ENCODE results near the gene SBDS.
"Not testable (repeated sequence)": the region's sequence is repeated elsewhere in the genome, so short reads cannot be mapped to it uniquely, and the experiment has no call there.

Gene SBDS

GRCh38 chr7:66974986-66975590 lies 20.3 kb downstream of the SBDS start:
- Histone ChIP-seq H3K9me3 (ENCODE audit: insufficient read depth, low read length) (0 out of 2 replicates have a peak, but pooled peaks cover 4% of the 10 kb centered on the region), H3K4me3 (ENCODE audit: low read length) (no peak overlapping the region), H3K4me1 (ENCODE audit: low read length) (no peaks in the 10 kb centered on the region), H3K27ac (ENCODE audit: low read length) (no peak overlapping the region), H3K27me3 (ENCODE audit: low read depth, low read length) (no peaks in the 10 kb centered on the region), H3K36me3 (replicated peaks; ENCODE audit: low read depth, low read length) (no peaks in the 10 kb centered on the region), H4K20me1 (ENCODE audit: insufficient read depth, low read length) (no peaks in the 10 kb centered on the region), H3K9ac (ENCODE audit: low read length) (no peak overlapping the region), H2AFZ (ENCODE audit: low read depth, low read length) (no peak overlapping the region), H3K4me2 (ENCODE audit: low read length) (no peak overlapping the region), H3K79me2 (ENCODE audit: low read length) (no peaks in the 10 kb centered on the region)
- TF ChIP-seq EZH2phosphoT487 (IDR thresholded peaks at IDR 0.05; ENCODE audit: low read depth), result no peak
- no peak for TF ChIP-seq CTCF (IDR thresholded peaks at IDR 0.05; ENCODE audit: low read depth, low read length)

GRCh38 chr7:66970310-66970709 lies 25.1 kb downstream of the SBDS start:
- H3K4me2 ChIP-seq (ENCODE audit: low read length), result no peak overlapping the region

GRCh38 chr7:66969001-66969400 lies 26.4 kb downstream of the SBDS start:
- H4K20me1 ChIP-seq (ENCODE audit: insufficient read depth, low read length); H3K79me2 ChIP-seq (ENCODE audit: low read length); H2AFZ ChIP-seq (ENCODE audit: low read depth, low read length); H3K4me3 ChIP-seq (ENCODE audit: low read length); H3K27ac ChIP-seq (ENCODE audit: low read length); H3K9me3 ChIP-seq (ENCODE audit: insufficient read depth, low read length); H3K9ac ChIP-seq (ENCODE audit: low read length); H3K4me2 ChIP-seq (ENCODE audit: low read length); H3K27me3 ChIP-seq (ENCODE audit: low read depth, low read length); H3K4me1 ChIP-seq (ENCODE audit: low read length); H3K36me3 ChIP-seq (replicated peaks; ENCODE audit: low read depth, low read length): not testable (repeated sequence)

More at GRCh38 chr7:66970310-66970709, 25.1 kb downstream of the SBDS start:
- H3K79me2 ChIP-seq (ENCODE audit: low read length), result no peaks in the 10 kb centered on the region
- H2AFZ ChIP-seq (ENCODE audit: low read depth, low read length), result no peak overlapping the region
- no peaks in the 10 kb centered on the region for H4K20me1 ChIP-seq (ENCODE audit: insufficient read depth, low read length)
- no peaks in the 10 kb centered on the region for H3K4me1 ChIP-seq (ENCODE audit: low read length)
- no peak overlapping the region for H3K4me3 ChIP-seq (ENCODE audit: low read length)
- H3K36me3 ChIP-seq (replicated peaks; ENCODE audit: low read depth, low read length), result peaks cover 3% of the 10 kb centered on the region
- H3K27ac ChIP-seq (ENCODE audit: low read length), result no peak overlapping the region
- TF ChIP-seq CTCF (IDR thresholded peaks at IDR 0.05; ENCODE audit: low read depth, low read length) (no peak), EZH2phosphoT487 (IDR thresholded peaks at IDR 0.05; ENCODE audit: low read depth) (no peak)
- H3K27me3 ChIP-seq (ENCODE audit: low read depth, low read length), result no peaks in the 10 kb centered on the region
- no peak overlapping the region for H3K9ac ChIP-seq (ENCODE audit: low read length)
- no peaks in the 10 kb centered on the region for H3K9me3 ChIP-seq (ENCODE audit: insufficient read depth, low read length)

GRCh38 chr7:66967029-66967428 lies 28.4 kb downstream of the SBDS start:
- Histone ChIP-seq H4K20me1 (ENCODE audit: insufficient read depth, low read length) (no peaks in the 10 kb centered on the region), H3K4me1 (ENCODE audit: low read length) (no peaks in the 10 kb centered on the region), H3K79me2 (ENCODE audit: low read length) (no peaks in the 10 kb centered on the region), H3K27me3 (ENCODE audit: low read depth, low read length) (no peaks in the 10 kb centered on the region), H3K9me3 (ENCODE audit: insufficient read depth, low read length) (no peaks in the 10 kb centered on the region), H3K27ac (ENCODE audit: low read length) (no peak overlapping the region), H2AFZ (ENCODE audit: low read depth, low read length) (no peak overlapping the region), H3K9ac (ENCODE audit: low read length) (no peak overlapping the region), H3K36me3 (replicated peaks; ENCODE audit: low read depth, low read length) (peaks cover 8% of the 10 kb centered on the region), H3K4me2 (ENCODE audit: low read length) (no peak overlapping the region), H3K4me3 (ENCODE audit: low read length) (no peak overlapping the region)
- no peak for TF ChIP-seq EZH2phosphoT487 (IDR thresholded peaks at IDR 0.05; ENCODE audit: low read depth)
- TF ChIP-seq CTCF (IDR thresholded peaks at IDR 0.05; ENCODE audit: low read depth, low read length), result no peak

All from OCI-LY3 (cell line).